Loucy (cell line): ENCODE measurements around the gene DIP2A.

Source experiments
- H2AFZ ChIP-seq: fragments of 200-600 bp; sonication (generic); 2 replicates; pipeline ENCODE4 v1.6.0; 2016; ENCODE audit warnings: antibody characterized with exemption, mild to moderate bottlenecking, low read length, moderate library complexity
- H3F3A ChIP-seq: fragments of 200-600 bp; 2 replicates; pipeline ENCODE4 v1.6.0; 2016; ENCODE audit warnings: antibody characterized with exemption, low read depth, mild to moderate bottlenecking
- H3K27me3 ChIP-seq: fragments of 200-600 bp; sonication (generic); 2 replicates; pipeline ENCODE4 v1.6.1; 2014; ENCODE audit warnings: low read length, mild to moderate bottlenecking; ENCODE audit not compliant: insufficient read depth, poor library complexity, severe bottlenecking
- H3K36me3 ChIP-seq: fragments of 200-600 bp; sonication (generic); 2 replicates; pipeline ENCODE4 v1.6.1; 2016; ENCODE audit warnings: low read length; ENCODE audit not compliant: insufficient read depth
- H3K4me1 ChIP-seq: fragments of 200-600 bp; sonication (generic); 2 replicates; pipeline ENCODE4 v1.5.1; 2014; ENCODE audit warnings: low read length, mild to moderate bottlenecking; ENCODE audit not compliant: insufficient read depth, poor library complexity, severe bottlenecking
- H3K4me2 ChIP-seq: fragments of 200-600 bp; sonication (generic); 2 replicates; pipeline ENCODE4 v1.6.0; 2014; ENCODE audit warnings: antibody characterized with exemption, low read length, low read depth, mild to moderate bottlenecking; ENCODE audit not compliant: poor library complexity, severe bottlenecking
- H3K4me3 ChIP-seq: fragments of 200-600 bp; sonication (generic); 2 replicates; pipeline ENCODE4 v1.5.1; 2014; ENCODE audit warnings: low read length, mild to moderate bottlenecking, mixed read lengths; ENCODE audit not compliant: poor library complexity, severe bottlenecking
- H3K79me2 ChIP-seq: fragments of 200-600 bp; sonication (generic); 2 replicates; pipeline ENCODE4 v1.6.1; 2014; ENCODE audit warnings: low read length; ENCODE audit not compliant: insufficient read depth
- H3K9ac ChIP-seq: fragments of 200-600 bp; sonication (generic); 2 replicates; pipeline ENCODE4 v1.6.0; 2014; ENCODE audit warnings: mild to moderate bottlenecking, low read depth, low read length, moderate library complexity; ENCODE audit not compliant: poor library complexity, severe bottlenecking
- H3K9me2 ChIP-seq: fragments of 200-600 bp; sonication (generic); replicated peaks from 2 replicates; pipeline ENCODE4 v1.6.1; 2016; ENCODE audit warnings: low read depth, low read length, mixed read lengths
- H3K9me3 ChIP-seq: fragments of 200-600 bp; sonication (generic); 2 replicates; pipeline ENCODE4 v1.6.1; 2014; ENCODE audit warnings: mild to moderate bottlenecking, antibody characterized with exemption, low read length, low read depth; ENCODE audit not compliant: insufficient read depth
- H4K20me1 ChIP-seq: fragments of 200-600 bp; sonication (generic); 2 replicates; pipeline ENCODE4 v1.6.0; 2014; ENCODE audit warnings: antibody characterized with exemption, low read length, mild to moderate bottlenecking; ENCODE audit not compliant: insufficient read depth, poor library complexity, severe bottlenecking
- CTCF ChIP-seq: fragments of 200-600 bp; sonication (generic); conservative IDR thresholded peaks from 2 replicates; pipeline ENCODE4 v1.5.1; 2014; ENCODE audit warnings: mild to moderate bottlenecking, antibody characterized with exemption, low read length
- EZH2phosphoT487 ChIP-seq: fragments of 200-600 bp; IDR thresholded peaks from 2 replicates; pipeline ENCODE4 v1.6.1; 2018; ENCODE audit warnings: antibody characterized with exemption, mild to moderate bottlenecking, moderate library complexity, borderline replicate concordance

The DIP2A gene

DNA sequence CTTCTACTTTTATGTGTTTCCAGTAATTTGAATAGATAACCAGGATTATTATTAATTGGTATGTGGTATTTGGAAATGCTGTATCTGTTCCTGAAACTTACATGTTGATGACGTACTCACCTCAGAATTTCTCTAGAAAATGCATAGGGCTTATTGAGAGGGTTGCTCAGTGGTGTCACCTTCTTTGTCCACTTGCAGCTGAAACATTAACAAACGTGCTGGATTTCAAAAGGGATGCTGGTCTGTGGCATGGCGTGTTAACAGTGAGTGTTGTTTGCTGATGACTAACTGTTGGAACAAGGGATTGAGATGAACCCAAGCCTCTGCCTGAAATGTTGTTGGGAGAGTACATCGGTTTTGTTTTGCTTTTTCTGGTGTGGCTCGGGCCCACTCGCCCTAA is 78.3 kb downstream of the DIP2A start:
- Histone ChIP-seq H3K79me2 (no peaks in the 10 kb centered on the region), H3K36me3 (peaks cover 25% of the 10 kb centered on the region; the same call in 1 of the 2 replicates), H3K9me2 (no peaks in the 10 kb centered on the region), H3K4me3 (no peak overlapping the region), H3K9me3 (no peaks in the 10 kb centered on the region), H2AFZ (no peak overlapping the region), H3K4me1 (peaks cover 22% of the 10 kb centered on the region), H3K4me2 (no peak overlapping the region), H3F3A (peaks cover 2% of the 10 kb centered on the region; the same call in 1 of the 2 replicates), H4K20me1 (no peaks in the 10 kb centered on the region), H3K9ac (no peak overlapping the region), H3K27me3 (no peaks in the 10 kb centered on the region)
- no peak for TF ChIP-seq CTCF
- TF ChIP-seq EZH2phosphoT487 = no peak

DNA sequence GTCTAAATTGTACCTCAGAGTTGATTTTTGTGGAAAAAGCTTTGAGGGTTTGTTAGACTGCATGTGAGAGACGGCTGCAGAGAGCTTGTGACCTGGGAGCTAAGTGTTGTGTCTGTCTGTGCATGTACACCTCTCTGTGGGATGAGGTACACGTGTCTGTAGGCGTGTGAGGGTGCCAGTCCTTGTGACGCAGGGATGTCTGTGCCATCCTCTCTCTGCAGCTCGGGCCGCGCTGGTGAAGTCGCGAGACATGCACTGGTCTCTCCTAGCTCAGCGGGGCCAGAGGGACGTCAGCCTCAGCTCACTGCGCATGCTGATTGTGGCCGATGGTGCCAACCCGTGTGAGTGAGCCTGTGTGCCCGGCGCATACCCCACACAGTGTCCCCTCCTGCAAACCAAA is 79.6 kb downstream of the DIP2A start:
- H3F3A ChIP-seq = 0 out of 2 replicates have a peak, but pooled peaks cover 2% of the 10 kb centered on the region
- no peak overlapping the region for H2AFZ ChIP-seq
- no peak overlapping the region for H3K4me2 ChIP-seq
- H3K9me3 ChIP-seq = no peaks in the 10 kb centered on the region
- peaks cover 25% of the 10 kb centered on the region; the same call in 1 of the 2 replicates for H3K36me3 ChIP-seq
- no peaks in the 10 kb centered on the region for H3K79me2 ChIP-seq
- H3K27me3 ChIP-seq = no peaks in the 10 kb centered on the region
- no peaks in the 10 kb centered on the region for H3K9me2 ChIP-seq
- H3K4me1 ChIP-seq = peaks cover 16% of the 10 kb centered on the region
- TF ChIP-seq CTCF = no peak
- TF ChIP-seq EZH2phosphoT487 = no peak
- no peaks in the 10 kb centered on the region for H4K20me1 ChIP-seq
- H3K4me3 ChIP-seq = no peak overlapping the region
- no peak overlapping the region for H3K9ac ChIP-seq

- H3K36me3 ChIP-seq = peaks cover 25% of the 10 kb centered on the region; the same call in 1 of the 2 replicates
- H3K79me2 ChIP-seq = no peaks in the 10 kb centered on the region
Observed at GRCh38 chr21:46538851-46539666, 80.4 kb downstream of the DIP2A start.

More at GRCh38 chr21:46538851-46539666, 80.4 kb downstream of the DIP2A start:
- no peaks in the 10 kb centered on the region for H3K27me3 ChIP-seq
- no peak overlapping the region for H3K4me3 ChIP-seq
- H4K20me1 ChIP-seq = no peaks in the 10 kb centered on the region
- no peaks in the 10 kb centered on the region for H3K9me2 ChIP-seq
- peaks cover 24% of the 10 kb centered on the region for H3K4me1 ChIP-seq
- no peak overlapping the region for H3K4me2 ChIP-seq
- H3F3A ChIP-seq = 0 out of 2 replicates have a peak, but pooled peaks cover 2% of the 10 kb centered on the region
- no peaks in the 10 kb centered on the region for H3K9me3 ChIP-seq
- no peak for TF ChIP-seq EZH2phosphoT487
- no peak for TF ChIP-seq CTCF
- H3K9ac ChIP-seq = no peak overlapping the region
- H2AFZ ChIP-seq = no peak overlapping the region
